ENCODE data around the gene MYO1C.

- TF ChIP-seq CTCF (IDR thresholded peaks at IDR 0.05) (no peak), SIN3A (IDR thresholded peaks at IDR 0.05; ENCODE audit: borderline replicate concordance, insufficient read depth, low read depth, low read length) (no peak), REST (IDR thresholded peaks at IDR 0.05; ENCODE audit: insufficient read depth in 1 of 2, low read depth in 2 of 2, low read length in 1 of 2) (no peak), POLR2AphosphoS5 (IDR thresholded peaks at IDR 0.05; ENCODE audit: low read depth, low read length) (no peak), TCF7L2 (IDR thresholded peaks at IDR 0.05; ENCODE audit: low read depth, low read length) (no peak)
Measured at GRCh38 chr17:1421470-1421869, 71.0 kb downstream of the MYO1C start.
